HG02759 (cell line): Measurements from ENCODE around the gene SYNGR2.
"Not testable (repeated sequence)": the region's sequence is repeated elsewhere in the genome, so short reads cannot be mapped to it uniquely, and the experiment has no call there.

Source experiments
- ATAC-seq: cut with Tn5 transposase; IDR thresholded peaks from one replicate; pipeline ENCODE4 v1.9.1; 2021; ENCODE audit warnings: mild to moderate bottlenecking, moderate library complexity; ENCODE audit not compliant: unreplicated experiment

The SYNGR2 gene

GRCh38 chr17:78129351-78130089 is 38.9 kb upstream of the SYNGR2 start:
- no peak for ATAC-seq

- ATAC-seq: no peak
Measured at GRCh38 chr17:78130090-78130436, 38.3 kb upstream of the SYNGR2 start.

- ATAC-seq: no peak
Measured at GRCh38 chr17:78130437-78131101, 37.8 kb upstream of the SYNGR2 start, which contains the start of gene TMC8. Gene TMC8, plus strand, starts transcription at chr17:78130771. Its CDS starts 818 bp downstream, at chr17:78131589.

GRCh38 chr17:78131172-78132083 is 37.0 kb upstream of the SYNGR2 start:
- no peak for ATAC-seq

GRCh38 chr17:78132084-78132676 is 36.2 kb upstream of the SYNGR2 start:
- ATAC-seq: no peak

DNA sequence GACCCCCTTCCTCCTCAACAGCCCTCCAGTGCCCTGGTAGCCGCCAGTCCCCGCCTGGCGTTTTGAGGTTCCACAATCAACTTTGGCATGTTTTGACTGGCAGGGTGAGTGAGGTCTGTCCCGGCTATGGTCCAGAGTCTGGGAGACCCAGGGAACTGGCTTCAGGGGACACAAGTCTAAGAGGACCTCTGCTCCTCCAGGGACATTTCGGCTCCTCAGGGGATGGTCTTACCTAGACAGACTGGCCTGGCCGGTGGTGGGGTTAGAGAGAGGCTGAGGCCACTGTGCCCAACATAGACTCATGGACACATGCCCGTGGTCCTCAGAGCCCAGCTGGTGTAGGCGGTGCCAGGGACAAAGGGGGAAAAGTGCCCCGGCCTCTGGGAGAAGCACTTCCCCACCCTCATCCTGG is 35.6 kb upstream of the SYNGR2 start:
- no peak for ATAC-seq

DNA sequence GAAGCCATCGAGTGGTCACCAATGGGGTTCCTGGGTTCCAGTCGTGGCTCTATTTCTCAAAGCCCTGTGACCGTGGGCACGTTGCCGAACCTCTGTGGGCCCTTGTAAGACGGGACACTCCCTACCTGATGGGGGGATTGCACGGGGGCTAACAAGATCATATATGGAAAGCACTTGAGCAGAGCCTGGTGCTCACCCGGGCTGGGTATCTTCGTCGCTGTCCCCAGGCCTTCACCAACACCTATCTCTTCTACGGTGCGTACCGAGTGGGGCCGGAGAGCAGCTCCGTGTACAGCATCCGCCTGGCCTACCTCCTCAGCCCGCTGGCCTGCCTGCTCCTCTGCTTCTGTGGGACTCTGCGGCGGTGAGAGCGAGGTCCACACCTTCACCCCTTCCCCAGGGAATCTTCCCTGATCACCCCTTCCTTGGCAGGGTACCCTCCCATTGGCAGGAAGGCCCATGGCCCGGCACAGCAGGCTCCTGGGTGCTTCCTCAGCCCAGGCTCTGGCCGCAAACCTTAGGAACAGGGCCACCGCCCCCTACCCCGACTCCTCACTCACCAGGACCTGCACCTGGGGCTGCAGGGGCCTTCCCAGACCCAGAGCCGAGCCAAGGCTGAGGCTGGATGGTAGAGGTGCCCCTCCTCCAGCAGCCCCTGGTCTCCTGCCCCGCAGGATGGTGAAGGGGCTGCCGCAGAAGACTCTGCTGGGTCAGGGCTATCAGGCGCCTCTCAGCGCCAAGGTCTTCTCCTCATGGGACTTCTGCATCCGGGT is 35.0 kb upstream of the SYNGR2 start:
- no peak for ATAC-seq

DNA sequence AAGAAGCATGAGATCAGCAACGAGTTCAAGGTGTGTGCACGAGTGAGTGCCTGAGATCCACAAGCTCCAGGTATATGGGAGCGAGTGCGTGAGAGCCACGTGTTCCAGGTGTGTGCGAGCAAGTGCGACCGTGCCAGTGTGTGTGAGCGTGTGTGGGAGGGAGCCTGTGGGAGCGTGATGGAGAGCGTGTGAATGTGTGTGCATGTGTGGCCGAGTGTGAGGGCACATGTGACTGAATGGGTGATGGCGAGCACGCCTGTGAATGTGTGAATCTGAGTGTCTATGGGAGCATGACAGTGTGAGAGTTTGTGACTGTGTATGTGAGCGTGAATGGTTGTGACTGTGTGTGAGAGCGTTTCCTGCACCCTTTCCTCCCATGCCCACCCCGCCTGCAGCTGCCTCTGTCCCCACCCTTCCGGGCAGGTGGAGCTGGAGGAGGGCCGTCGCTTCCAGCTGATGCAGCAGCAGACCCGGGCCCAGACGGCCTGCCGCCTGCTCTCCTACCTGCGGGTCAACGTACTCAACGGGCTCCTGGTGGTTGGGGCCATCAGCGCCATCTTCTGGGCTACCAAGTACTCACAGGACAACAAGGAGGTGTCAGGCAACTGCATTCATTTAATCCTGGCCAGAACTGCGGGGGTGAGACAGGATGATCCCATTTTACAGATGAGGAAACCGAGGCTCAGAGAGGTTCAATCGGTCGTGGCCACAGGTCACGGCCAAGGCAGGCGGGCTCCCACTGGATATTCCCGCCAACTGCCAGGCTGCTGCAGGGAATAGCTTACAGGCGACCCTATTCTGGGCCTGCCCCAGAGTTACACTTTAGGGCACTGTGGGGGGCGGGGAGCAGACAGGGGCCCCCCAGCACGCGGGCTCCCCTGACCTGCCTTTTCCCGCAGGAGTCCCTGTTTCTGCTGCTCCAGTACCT is 34.1 kb upstream of the SYNGR2 start:
- ATAC-seq: no peak

- no peak for ATAC-seq
Measured at GRCh38 chr17:78134899-78135385, 33.4 kb upstream of the SYNGR2 start.

DNA sequence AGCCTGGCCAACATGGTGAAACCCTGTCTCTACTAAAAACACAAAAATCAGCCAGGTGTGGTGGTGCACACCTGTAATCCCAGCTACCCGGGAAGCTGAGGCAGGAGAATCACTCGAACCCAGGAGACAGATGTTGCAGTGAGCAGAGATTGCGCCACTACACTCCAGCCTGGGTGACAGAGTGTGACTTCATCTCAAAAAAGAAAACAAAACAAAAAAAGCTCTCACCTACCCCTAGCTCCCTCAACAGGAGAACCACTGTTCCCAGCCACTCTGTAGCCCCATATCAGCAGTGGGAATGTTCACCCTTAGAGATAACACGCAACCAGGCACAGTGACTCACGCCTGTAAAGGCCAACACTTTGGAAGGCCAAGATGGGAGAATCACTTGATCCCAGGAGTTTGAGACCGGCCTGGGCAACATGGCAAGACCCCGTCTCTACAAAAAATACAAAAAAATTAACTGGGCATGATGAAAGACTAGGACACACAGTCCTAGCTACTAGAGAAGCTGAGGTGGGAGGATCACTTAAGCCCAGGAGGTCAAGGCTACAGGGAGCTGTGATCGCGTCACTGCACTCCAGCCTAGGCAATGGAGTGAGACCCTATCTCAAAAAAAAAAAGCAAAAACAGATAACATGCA is 32.4 kb upstream of the SYNGR2 start:
- no peak for ATAC-seq

- ATAC-seq: no peak
Measured at GRCh38 chr17:78137392-78138203, 30.8 kb upstream of the SYNGR2 start.

DNA sequence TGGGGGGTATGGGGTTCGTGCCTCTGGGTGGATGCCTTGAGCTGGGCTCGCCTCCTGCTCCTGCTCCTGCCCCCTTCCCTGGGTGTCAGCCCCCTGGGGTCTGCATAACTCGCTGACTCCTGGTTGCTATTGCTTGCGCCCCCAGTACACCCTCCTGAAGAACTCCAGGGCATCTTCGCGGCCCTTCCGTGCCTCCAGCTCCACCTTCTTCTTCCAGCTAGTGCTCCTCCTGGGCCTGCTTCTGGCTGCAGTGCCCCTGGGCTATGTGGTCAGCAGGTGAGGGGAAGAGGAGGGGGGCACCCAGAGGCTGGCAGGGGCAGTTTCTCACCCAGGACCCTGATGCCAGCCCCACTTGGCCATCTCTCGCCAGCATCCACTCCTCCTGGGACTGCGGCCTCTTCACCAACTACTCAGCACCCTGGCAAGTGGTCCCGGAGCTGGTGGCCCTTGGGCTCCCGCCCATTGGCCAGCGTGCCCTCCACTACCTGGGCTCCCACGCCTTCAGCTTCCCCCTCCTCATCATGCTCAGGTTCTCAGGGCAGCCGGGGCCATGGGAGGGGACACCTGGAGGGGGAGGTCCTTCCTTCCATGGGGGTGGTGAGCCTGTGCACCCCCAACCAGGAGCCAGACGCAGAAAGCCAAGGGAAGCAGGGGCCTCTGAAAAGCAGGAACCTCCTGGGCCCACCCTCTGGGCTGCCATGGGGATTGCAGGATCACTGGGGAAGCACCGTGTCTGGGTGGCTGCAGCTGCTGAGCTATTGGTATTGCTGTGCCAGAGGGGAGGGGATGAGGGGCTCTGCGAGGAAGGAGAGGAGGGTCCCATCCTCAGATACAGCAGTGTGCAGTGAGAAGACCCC is 29.9 kb upstream of the SYNGR2 start:
- ATAC-seq: no peak

DNA sequence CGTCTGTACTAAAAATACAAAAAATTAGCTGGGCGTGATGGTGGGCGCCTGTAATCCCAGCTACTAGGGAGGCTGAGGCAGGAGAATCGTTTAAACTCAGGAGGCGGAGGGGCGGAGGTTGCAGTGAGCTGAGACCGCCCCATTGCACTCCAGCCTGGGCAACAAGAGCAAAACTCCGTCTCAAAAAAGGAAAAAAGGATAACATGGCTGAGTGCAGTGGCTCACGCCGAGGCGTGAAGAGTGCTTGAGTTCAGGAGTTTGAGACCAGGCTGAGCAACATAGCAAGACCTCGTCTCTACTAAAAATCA is 28.6 kb upstream of the SYNGR2 start:
- not testable (repeated sequence) for ATAC-seq

DNA sequence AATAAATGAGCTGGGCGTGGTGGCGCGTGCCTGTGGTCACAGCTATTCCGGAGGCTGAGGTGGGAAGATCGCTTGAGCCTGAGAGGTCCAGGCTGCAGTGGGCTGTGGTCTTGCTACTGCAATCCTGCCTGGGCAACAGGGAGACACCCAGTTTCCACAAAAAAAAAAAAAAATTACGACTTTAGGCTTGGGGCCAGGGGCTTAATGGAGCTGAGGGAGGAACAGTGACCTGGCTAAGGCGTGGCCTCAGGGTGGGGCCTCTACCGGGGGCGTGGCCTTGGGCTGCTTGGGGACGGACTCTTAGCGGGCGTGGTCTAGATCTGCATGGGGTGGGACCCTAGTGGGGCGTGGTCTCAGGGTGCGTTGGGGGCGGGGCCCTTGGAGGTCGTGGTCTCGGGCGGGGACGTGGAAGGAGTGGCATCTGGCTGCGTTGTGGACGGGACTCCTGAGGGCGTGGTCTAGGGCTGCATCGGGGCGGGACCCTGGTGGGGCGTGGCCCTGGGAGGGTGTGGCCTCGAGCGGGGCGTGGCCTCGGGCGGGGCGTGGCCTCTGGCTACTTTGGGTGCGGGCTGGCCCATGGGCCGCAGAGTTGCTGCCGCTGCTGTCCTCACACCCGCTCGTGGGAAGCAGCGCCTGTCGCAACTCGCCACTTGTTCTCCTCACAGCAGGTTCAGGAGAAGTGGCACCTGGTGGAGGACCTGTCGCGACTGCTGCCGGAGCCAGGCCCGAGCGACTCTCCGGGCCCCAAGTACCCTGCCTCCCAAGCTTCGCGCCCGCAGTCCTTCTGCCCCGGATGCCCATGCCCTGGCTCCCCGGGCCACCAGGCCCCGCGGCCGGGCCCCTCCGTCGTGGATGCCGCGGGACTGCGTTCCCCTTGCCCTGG is 28.0 kb upstream of the SYNGR2 start:
- ATAC-seq: peak; percentile 80

- ATAC-seq: no peak
Measured at GRCh38 chr17:78141437-78142118, 26.8 kb upstream of the SYNGR2 start.
